ENCODE measurements around the gene CTU2. TPM values are rescaled to one million over a fixed set of nuclear protein-coding genes. Genes with fewer than 3 reads are reported as not detected.

Gene CTU2
- total RNA-seq, 2 experiments from 2014 or later: 22.8 to 25.7 TPM

DNA sequence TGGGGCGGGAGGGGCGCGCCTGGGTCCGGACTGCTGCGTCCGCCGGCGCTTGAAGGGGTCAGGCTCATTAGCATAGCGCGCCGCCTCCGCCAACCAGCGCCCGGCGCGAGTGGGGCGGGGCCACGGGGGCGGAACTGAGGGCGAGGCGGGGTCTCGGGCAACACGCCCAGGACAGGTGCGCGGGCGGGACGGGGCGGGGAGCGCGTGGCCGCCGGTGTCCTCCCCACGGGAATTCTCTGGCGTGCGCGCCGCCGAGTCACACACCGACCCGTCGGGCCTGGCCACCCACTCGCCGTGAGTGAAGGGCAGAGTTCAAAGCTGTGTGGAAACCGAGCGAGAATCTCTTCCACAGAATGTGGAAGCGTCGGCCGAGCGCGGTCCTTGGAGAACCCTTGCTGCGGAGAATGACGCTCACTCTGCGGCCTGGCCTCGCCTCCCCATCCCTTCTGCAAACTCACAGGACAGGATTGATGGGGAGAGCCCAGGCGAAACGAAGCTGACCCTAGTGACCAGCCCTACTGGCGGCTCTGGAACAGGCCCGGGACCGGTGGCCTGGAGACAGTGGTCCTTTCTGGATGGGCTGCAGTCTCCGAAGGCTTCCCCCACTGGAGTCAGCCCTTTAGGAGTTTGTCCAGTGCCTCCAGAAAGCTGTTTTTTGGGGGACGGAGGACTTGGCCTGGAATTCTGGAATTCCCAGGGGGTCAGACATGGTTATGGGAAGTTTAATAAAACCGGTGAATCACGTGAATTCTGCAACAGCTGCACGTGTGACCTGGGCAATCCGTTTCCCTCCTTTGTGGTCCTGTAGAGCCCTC, 19.7 kb upstream of the CTU2 start, which contains the start of gene SNAI3:
SNAI3 (minus strand) TSS at position 69 of the 815 bp plus-strand sequence. CDS start 101 bp downstream, outside the sequence.
- Mint-ChIP-seq H3K27me3 (peaks cover 1% of the 10 kb centered on the region), H3K9me3 (no peaks in the 10 kb centered on the region), H3K4me3 (peak within 1 kb of the TSS; percentile 86), H3K27ac (peak within 1 kb of the TSS; percentile 73), H3K4me1 (peaks cover 32% of the 10 kb centered on the region), H3K36me3 (peaks cover under 1% of the 10 kb centered on the region)
- ATAC-seq (ENCODE audit: low read depth): peak; percentile 79
- peak; percentile 95 for DNase-seq
- POLR2A ChIA-PET: interaction anchor here (0.5 to 4.3 kb wide), 6 partner anchors 12 to 116 kb away, joined by 3 to 66 read pairs (median 4); no protein-coding TSS in a partner anchor

DNA sequence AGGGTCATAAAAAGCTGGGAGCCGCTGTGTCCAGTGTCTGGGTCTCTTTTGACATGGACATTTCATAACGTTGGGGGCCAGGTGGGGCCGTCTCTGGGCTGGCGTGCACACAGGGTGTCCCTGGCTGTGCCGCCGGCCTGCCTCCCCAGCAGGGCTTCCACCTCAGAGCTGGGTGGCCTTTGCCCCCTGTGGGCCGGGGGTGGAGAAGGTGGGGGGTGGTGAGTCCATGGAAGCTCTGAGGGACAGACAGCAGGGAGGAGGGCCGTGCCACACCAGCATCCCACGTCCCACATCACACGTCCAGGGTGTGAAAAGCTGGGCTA, 19.1 kb upstream of the CTU2 start:
- no peaks in the 10 kb centered on the region for H3K36me3 Mint-ChIP-seq
- ATAC-seq (ENCODE audit: low read depth) (no peak), DNase-seq (no peak)
- H3K27me3 Mint-ChIP-seq: peaks cover 1% of the 10 kb centered on the region
- peak overlapping the region; percentile 30 for H3K4me3 Mint-ChIP-seq
- H3K27ac Mint-ChIP-seq: no peak overlapping the region
- POLR2A ChIA-PET: interaction anchor here (0.5 to 4.3 kb wide), 5 partner anchors 11 to 116 kb away, joined by 3 to 66 read pairs (median 4); no protein-coding TSS in a partner anchor
- H3K4me1 Mint-ChIP-seq: peaks cover 31% of the 10 kb centered on the region
- H3K9me3 Mint-ChIP-seq: no peaks in the 10 kb centered on the region

GRCh38 chr16:88687676-88688012, 18.7 kb upstream of the CTU2 start:
- peaks cover 31% of the 10 kb centered on the region for H3K4me1 Mint-ChIP-seq
- H3K36me3 Mint-ChIP-seq: no peaks in the 10 kb centered on the region
- POLR2A ChIA-PET: interaction anchor here (1.7 to 4.3 kb wide), 3 partner anchors 11 to 117 kb away, joined by 4 to 66 read pairs (median 4); no protein-coding TSS in a partner anchor
- no peak overlapping the region for H3K4me3 Mint-ChIP-seq
- no peak overlapping the region for H3K27ac Mint-ChIP-seq
- no peak for DNase-seq
- H3K27me3 Mint-ChIP-seq: peaks cover 1% of the 10 kb centered on the region
- no peaks in the 10 kb centered on the region for H3K9me3 Mint-ChIP-seq
- ATAC-seq (ENCODE audit: low read depth): no peak

- POLR2A ChIA-PET: interaction anchor here (1.7 to 4.3 kb wide), 3 partner anchors 10 to 117 kb away, joined by 4 to 66 read pairs (median 4); no protein-coding TSS in a partner anchor
- no peaks in the 10 kb centered on the region for H3K36me3 Mint-ChIP-seq
- DNase-seq (no peak), ATAC-seq (ENCODE audit: low read depth) (no peak)
- no peak overlapping the region for H3K4me3 Mint-ChIP-seq
- peaks cover 35% of the 10 kb centered on the region for H3K4me1 Mint-ChIP-seq
- peaks cover 1% of the 10 kb centered on the region for H3K27me3 Mint-ChIP-seq
- H3K9me3 Mint-ChIP-seq: no peaks in the 10 kb centered on the region
- no peak overlapping the region for H3K27ac Mint-ChIP-seq
Measured at GRCh38 chr16:88688013-88688778, 18.1 kb upstream of the CTU2 start.

- peaks cover 31% of the 10 kb centered on the region for H3K4me1 Mint-ChIP-seq
- peaks cover 3% of the 10 kb centered on the region for H3K36me3 Mint-ChIP-seq
- H3K9me3 Mint-ChIP-seq: no peaks in the 10 kb centered on the region
- DNase-seq (no peak), ATAC-seq (ENCODE audit: low read depth) (no peak)
- peak overlapping the region; percentile 21 for H3K4me3 Mint-ChIP-seq
- peak overlapping the region; percentile 67 for H3K27ac Mint-ChIP-seq
- POLR2A ChIA-PET: interaction anchor here (3.6 to 4.0 kb wide), 2 partner anchors 11 to 14 kb away, joined by 25 to 45 read pairs; no protein-coding TSS in a partner anchor
- peaks cover 1% of the 10 kb centered on the region for H3K27me3 Mint-ChIP-seq
Measured at GRCh38 chr16:88690341-88691128, 15.8 kb upstream of the CTU2 start.

DNA sequence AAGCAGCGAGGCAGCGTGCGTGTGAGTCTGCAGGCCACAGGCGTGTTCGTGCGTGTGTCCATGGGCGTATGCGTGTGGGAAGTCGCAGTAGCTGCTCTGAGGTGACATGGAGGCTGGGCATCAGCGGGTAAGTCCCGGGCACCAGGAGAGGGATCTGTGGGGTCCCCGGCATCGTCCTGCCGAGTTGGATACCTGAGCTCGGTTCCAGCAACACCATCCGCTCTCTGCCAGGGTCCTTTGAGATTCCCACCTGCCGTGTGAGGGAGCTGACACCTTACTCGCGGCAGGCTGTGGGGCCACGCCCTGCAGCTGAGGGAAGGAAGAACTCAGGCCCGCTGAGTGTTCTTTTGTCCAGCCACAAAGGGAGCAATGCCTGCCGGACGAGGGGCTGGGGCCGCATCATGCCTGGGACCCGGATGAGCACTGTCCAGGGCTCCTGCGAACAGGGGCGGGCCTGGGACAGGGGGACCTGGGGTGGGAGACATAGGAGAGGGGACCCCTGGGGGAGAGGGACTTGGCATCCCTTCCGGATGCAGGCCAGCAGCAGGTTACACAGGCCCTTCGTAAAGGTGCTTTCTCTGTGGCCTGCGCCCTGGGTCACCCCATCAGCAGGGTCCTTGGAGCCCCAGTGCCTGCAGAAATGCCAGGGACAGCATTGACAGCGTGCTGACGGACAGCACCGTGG, 15.0 kb upstream of the CTU2 start:
- DNase-seq (no peak), ATAC-seq (ENCODE audit: low read depth) (no peak)
- Mint-ChIP-seq H3K27ac (peak overlapping the region; percentile 90), H3K36me3 (peaks cover 3% of the 10 kb centered on the region), H3K4me3 (peak overlapping the region; percentile 21), H3K4me1 (peaks cover 31% of the 10 kb centered on the region), H3K9me3 (no peaks in the 10 kb centered on the region), H3K27me3 (peaks cover 1% of the 10 kb centered on the region)
- POLR2A ChIA-PET: interaction anchor here (3.6 to 4.0 kb wide), 2 partner anchors 10 to 13 kb away, joined by 25 to 45 read pairs; no protein-coding TSS in a partner anchor

- POLR2A ChIA-PET: interaction anchor here (0.6 to 4.0 kb wide), 8 partner anchors 9 to 103 kb away, joined by 3 to 45 read pairs (median 4); partner anchors contain the start of genes CTU2, CYBA, MVD and RNF166
- H3K27me3 Mint-ChIP-seq: peaks cover 1% of the 10 kb centered on the region
- peaks cover 3% of the 10 kb centered on the region for H3K36me3 Mint-ChIP-seq
- peaks cover 31% of the 10 kb centered on the region for H3K4me1 Mint-ChIP-seq
- H3K9me3 Mint-ChIP-seq: no peaks in the 10 kb centered on the region
- peak; percentile 61 for ATAC-seq (ENCODE audit: low read depth)
- DNase-seq: peak; percentile 69
- H3K4me3 Mint-ChIP-seq: peak overlapping the region; percentile 68
- peak overlapping the region; percentile 90 for H3K27ac Mint-ChIP-seq
Measured at GRCh38 chr16:88691924-88692560, 14.3 kb upstream of the CTU2 start.

- Mint-ChIP-seq H3K36me3 (peaks cover 7% of the 10 kb centered on the region), H3K27me3 (peaks cover 1% of the 10 kb centered on the region), H3K4me3 (peak overlapping the region; percentile 68), H3K4me1 (peaks cover 35% of the 10 kb centered on the region), H3K27ac (peak overlapping the region; percentile 90), H3K9me3 (no peaks in the 10 kb centered on the region)
- POLR2A ChIA-PET: interaction anchor here (0.6 to 4.0 kb wide), 8 partner anchors 8 to 102 kb away, joined by 3 to 45 read pairs (median 4); partner anchors contain the start of genes CTU2, CYBA, MVD and RNF166
- DNase-seq: no peak
- peak; percentile 31 for ATAC-seq (ENCODE audit: low read depth)
Measured at GRCh38 chr16:88692861-88693260, 13.4 kb upstream of the CTU2 start.

DNA sequence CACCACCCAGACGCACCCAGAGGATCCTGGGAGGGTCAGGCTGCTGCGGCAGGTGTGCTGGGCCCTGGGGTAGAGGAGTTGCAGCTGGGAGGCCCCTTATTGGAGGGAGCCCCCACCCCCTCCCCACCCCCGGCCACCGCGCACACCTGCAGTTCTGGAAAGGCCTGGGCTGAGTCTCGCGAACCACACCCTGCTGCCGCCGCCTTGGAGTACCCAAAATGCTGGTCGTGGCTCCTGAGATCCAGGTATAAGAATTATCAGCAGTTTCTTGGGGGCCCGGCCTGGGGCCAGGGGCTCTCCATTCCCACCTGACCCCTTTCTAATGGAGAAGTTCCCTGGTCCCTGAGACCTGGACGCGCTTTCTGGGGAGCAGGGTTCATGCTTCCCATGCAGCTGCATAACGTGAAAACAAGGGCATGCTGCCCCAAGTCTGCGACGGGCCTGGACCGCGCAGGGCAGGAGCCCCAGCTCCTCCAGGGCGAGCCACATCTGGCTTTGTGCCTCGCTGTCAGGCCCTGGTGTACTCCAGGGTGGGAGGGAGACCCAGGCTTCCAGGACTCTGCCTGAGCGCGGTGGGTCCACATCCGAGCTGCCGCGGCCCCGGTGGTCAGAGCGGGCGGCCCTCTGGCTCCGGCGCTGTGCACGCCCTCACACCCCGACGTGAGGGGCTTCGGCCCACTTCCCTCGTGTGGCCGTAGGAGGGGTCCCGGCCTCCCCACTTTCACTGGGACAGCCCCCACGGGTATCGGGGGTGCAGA, 12.7 kb upstream of the CTU2 start:
- POLR2A ChIA-PET: interaction anchor here (0.5 to 4.0 kb wide), 4 partner anchors 8 to 54 kb away, joined by 3 to 45 read pairs (median 14); partner anchors contain the start of gene MVD
- peaks cover 11% of the 10 kb centered on the region for H3K36me3 Mint-ChIP-seq
- DNase-seq: no peak
- H3K4me3 Mint-ChIP-seq: no peak overlapping the region
- H3K27me3 Mint-ChIP-seq: no peaks in the 10 kb centered on the region
- peaks cover 37% of the 10 kb centered on the region for H3K4me1 Mint-ChIP-seq
- no peak for ATAC-seq (ENCODE audit: low read depth)
- no peaks in the 10 kb centered on the region for H3K9me3 Mint-ChIP-seq
- H3K27ac Mint-ChIP-seq: peak overlapping the region; percentile 90

GRCh38 chr16:88694221-88695087, 11.8 kb upstream of the CTU2 start:
- ATAC-seq (ENCODE audit: low read depth): no peak
- peaks cover 11% of the 10 kb centered on the region for H3K36me3 Mint-ChIP-seq
- H3K27me3 Mint-ChIP-seq: no peaks in the 10 kb centered on the region
- no peak overlapping the region for H3K4me3 Mint-ChIP-seq
- no peak for DNase-seq
- POLR2A ChIA-PET: interaction anchor here (1.0 to 4.0 kb wide), 4 partner anchors 7 to 32 kb away, joined by 3 to 45 read pairs (median 14); partner anchors contain the start of gene MVD
- no peaks in the 10 kb centered on the region for H3K9me3 Mint-ChIP-seq
- H3K4me1 Mint-ChIP-seq: peaks cover 32% of the 10 kb centered on the region
- peak overlapping the region; percentile 79 for H3K27ac Mint-ChIP-seq

Data from activated naive CD8-positive, alpha-beta T cell treated with anti-CD3 and anti-CD28 coated beads, Interleukin-2, amount 10 ng/mL, durations not matched to agents 7 days and 5 days (primary cell).